Measurements from ENCODE around the gene SHOX. TPM values are rescaled to one million over a fixed set of nuclear protein-coding genes. Genes with fewer than 3 reads are reported as not detected.

The SHOX gene
- total and polyA plus RNA-seq, 10 of the 15 experiments (the other 5 are each of a cell fraction or from before 2014, with no cell fraction given): 0.42 TPM; not detected in 9

- Histone ChIP-seq H3K4me3 (no peak overlapping the region), H3K36me3 (ENCODE audit: control insufficient read depth in 2 of 2, insufficient read depth in 2 of 2, low read length in 1 of 2) (no peaks in the 10 kb centered on the region), H2AFZ (ENCODE audit: control insufficient read depth, low read depth, low read length) (no peak overlapping the region), H3K4me2 (ENCODE audit: control insufficient read depth, insufficient read depth) (no peak overlapping the region), H3K27me3 (replicated peaks in 1 of 2; ENCODE audit: control insufficient read depth in 2 of 2, insufficient read depth in 2 of 2, low read length in 1 of 2) (no peaks in the 10 kb centered on the region), H3K9ac (ENCODE audit: control insufficient read depth, insufficient read depth, low read length) (no peak overlapping the region), H3K79me2 (ENCODE audit: control insufficient read depth, insufficient read depth, low read length) (no peaks in the 10 kb centered on the region), H4K20me1 (ENCODE audit: control insufficient read depth, insufficient read depth) (no peaks in the 10 kb centered on the region), H3K9me3 (replicated peaks; ENCODE audit: control insufficient read depth, insufficient read depth, low read length) (no peaks in the 10 kb centered on the region; the same call in 2 of the 3 replicates), H3K27ac (ENCODE audit: control insufficient read depth, insufficient read depth) (no peak overlapping the region), H3K4me1 (ENCODE audit: control insufficient read depth, insufficient read depth, low read length) (no peaks in the 10 kb centered on the region)
- ChIA-PET SMC1A (ENCODE audit: uncharacterized antibody, unreplicated experiment) (no interaction called here), CTCF (no interaction called here), RAD21 (ENCODE audit: unreplicated experiment) (no interaction called here), POLR2A (no interaction called here)
- in situ Hi-C loops (cut with MboI) (no loop called here), intact Hi-C loops (cut with micrococcal nuclease; ENCODE audit: unreplicated experiment) (no loop called here)
- ATAC-seq: peak; percentile 31; the same call in 2 of the 3 replicates
- no peak for DNase-seq (ENCODE audit: low read depth, low spot score)
- 13% methylated on average over 13 of the region's 13 CpGs for WGBS (ENCODE audit: insufficient coverage, insufficient replicate concordance, low lambda C conversion rate, missing lambda C conversion rate)
- BruUV-seq (replicated peaks): no TSS peak
- no peak for FAIRE-seq
- TF ChIP-seq, protein P1, sequence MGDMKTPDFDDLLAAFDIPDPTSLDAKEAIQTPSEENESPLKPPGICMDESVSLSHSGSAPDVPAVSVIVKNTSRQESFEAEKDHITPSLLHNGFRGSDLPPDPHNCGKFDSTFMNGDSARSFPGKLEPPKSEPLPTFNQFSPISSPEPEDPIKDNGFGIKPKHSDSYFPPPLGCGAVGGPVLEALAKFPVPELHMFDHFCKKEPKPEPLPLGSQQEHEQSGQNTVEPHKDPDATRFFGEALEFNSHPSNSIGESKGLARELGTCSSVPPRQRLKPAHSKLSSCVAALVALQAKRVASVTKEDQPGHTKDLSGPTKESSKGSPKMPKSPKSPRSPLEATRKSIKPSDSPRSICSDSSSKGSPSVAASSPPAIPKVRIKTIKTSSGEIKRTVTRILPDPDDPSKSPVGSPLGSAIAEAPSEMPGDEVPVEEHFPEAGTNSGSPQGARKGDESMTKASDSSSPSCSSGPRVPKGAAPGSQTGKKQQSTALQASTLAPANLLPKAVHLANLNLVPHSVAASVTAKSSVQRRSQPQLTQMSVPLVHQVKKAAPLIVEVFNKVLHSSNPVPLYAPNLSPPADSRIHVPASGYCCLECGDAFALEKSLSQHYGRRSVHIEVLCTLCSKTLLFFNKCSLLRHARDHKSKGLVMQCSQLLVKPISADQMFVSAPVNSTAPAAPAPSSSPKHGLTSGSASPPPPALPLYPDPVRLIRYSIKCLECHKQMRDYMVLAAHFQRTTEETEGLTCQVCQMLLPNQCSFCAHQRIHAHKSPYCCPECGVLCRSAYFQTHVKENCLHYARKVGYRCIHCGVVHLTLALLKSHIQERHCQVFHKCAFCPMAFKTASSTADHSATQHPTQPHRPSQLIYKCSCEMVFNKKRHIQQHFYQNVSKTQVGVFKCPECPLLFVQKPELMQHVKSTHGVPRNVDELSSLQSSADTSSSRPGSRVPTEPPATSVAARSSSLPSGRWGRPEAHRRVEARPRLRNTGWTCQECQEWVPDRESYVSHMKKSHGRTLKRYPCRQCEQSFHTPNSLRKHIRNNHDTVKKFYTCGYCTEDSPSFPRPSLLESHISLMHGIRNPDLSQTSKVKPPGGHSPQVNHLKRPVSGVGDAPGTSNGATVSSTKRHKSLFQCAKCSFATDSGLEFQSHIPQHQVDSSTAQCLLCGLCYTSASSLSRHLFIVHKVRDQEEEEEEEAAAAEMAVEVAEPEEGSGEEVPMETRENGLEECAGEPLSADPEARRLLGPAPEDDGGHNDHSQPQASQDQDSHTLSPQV (IDR thresholded peaks at IDR 0.05): no peak
- no peak for TF ChIP-seq RFX5 (IDR thresholded peaks at IDR 0.05; ENCODE audit: low read depth, low read length)
- TF ChIP-seq, protein P2, sequence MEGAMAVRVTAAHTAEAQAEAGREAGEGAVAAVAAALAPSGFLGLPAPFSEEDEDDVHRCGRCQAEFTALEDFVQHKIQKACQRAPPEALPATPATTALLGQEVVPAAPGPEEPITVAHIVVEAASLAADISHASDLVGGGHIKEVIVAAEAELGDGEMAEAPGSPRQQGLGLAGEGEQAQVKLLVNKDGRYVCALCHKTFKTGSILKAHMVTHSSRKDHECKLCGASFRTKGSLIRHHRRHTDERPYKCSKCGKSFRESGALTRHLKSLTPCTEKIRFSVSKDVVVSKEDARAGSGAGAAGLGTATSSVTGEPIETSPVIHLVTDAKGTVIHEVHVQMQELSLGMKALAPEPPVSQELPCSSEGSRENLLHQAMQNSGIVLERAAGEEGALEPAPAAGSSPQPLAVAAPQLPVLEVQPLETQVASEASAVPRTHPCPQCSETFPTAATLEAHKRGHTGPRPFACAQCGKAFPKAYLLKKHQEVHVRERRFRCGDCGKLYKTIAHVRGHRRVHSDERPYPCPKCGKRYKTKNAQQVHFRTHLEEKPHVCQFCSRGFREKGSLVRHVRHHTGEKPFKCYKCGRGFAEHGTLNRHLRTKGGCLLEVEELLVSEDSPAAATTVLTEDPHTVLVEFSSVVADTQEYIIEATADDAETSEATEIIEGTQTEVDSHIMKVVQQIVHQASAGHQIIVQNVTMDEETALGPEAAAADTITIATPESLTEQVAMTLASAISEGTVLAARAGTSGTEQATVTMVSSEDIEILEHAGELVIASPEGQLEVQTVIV (IDR thresholded peaks at IDR 0.05; ENCODE audit: borderline replicate concordance, partially characterized antibody): no peak
- TF ChIP-seq PML (IDR thresholded peaks at IDR 0.05; ENCODE audit: low read length): no peak
- no peak for TF ChIP-seq IRF4 (IDR thresholded peaks at IDR 0.05; ENCODE audit: low read depth, low read length)
- no peak for TF ChIP-seq BHLHE40 (IDR thresholded peaks at IDR 0.05; ENCODE audit: borderline replicate concordance in 1 of 2, low read depth in 2 of 2, low read length in 1 of 2)
- TF ChIP-seq ATF7 (IDR thresholded peaks at IDR 0.05; ENCODE audit: low read depth): no peak
- TF ChIP-seq, protein P3, sequence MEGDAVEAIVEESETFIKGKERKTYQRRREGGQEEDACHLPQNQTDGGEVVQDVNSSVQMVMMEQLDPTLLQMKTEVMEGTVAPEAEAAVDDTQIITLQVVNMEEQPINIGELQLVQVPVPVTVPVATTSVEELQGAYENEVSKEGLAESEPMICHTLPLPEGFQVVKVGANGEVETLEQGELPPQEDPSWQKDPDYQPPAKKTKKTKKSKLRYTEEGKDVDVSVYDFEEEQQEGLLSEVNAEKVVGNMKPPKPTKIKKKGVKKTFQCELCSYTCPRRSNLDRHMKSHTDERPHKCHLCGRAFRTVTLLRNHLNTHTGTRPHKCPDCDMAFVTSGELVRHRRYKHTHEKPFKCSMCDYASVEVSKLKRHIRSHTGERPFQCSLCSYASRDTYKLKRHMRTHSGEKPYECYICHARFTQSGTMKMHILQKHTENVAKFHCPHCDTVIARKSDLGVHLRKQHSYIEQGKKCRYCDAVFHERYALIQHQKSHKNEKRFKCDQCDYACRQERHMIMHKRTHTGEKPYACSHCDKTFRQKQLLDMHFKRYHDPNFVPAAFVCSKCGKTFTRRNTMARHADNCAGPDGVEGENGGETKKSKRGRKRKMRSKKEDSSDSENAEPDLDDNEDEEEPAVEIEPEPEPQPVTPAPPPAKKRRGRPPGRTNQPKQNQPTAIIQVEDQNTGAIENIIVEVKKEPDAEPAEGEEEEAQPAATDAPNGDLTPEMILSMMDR (IDR thresholded peaks at IDR 0.05 in 2 of 3, conservative IDR thresholded peaks at IDR 0.05 in 1 of 3; ENCODE audit: control insufficient read depth in 2 of 3, extremely low read depth in 1 of 3, insufficient read depth in 1 of 3, low read depth in 3 of 3, low read length in 3 of 3): no peak
- no peak for TF ChIP-seq NR2C1 (IDR thresholded peaks at IDR 0.05)
- TF ChIP-seq NKRF (conservative IDR thresholded peaks at IDR 0.05): no peak
- no peak for TF ChIP-seq WRNIP1 (IDR thresholded peaks at IDR 0.05; ENCODE audit: borderline replicate concordance, low read depth, low read length)
- TF ChIP-seq KDM1A (IDR thresholded peaks at IDR 0.05; ENCODE audit: borderline replicate concordance): no peak
- TF ChIP-seq GABPA (IDR thresholded peaks at IDR 0.05; ENCODE audit: low read depth): no peak
Observed at GRCh38 chrX:626745-627509, 3.7 kb upstream of the SHOX start.

Data from GM12878 (cell line).